ENCODE results near the gene BEND6. TPM values are rescaled to one million over a fixed set of nuclear protein-coding genes. Genes with fewer than 3 reads are reported as not detected.

Gene BEND6
- total RNA-seq, 4 donors from 2014 or later = 0.98 to 1.8 (median 1.5) TPM; not detected in 1

DNA sequence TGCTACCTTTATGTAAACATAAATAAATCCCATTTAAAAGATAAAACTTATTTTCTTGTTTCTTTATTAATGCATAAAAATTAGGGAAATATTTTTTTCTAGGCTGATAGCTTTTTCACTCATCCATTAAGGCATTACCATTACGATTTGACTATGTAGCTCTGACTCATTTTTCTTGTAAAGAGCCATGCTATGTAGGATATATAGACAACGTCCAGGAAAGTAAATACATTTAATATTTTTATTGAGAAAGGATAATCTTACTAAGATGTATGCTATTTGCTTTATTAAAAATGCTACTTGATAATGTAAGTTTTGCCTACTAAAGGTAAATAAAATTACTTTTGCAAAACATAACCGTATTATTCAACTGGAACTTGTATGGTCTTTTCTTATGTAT is 72.4 kb downstream of the BEND6 start:
- TF ChIP-seq CTCF (IDR thresholded peaks at IDR 0.05; ENCODE audit: low read depth) = no peak

DNA sequence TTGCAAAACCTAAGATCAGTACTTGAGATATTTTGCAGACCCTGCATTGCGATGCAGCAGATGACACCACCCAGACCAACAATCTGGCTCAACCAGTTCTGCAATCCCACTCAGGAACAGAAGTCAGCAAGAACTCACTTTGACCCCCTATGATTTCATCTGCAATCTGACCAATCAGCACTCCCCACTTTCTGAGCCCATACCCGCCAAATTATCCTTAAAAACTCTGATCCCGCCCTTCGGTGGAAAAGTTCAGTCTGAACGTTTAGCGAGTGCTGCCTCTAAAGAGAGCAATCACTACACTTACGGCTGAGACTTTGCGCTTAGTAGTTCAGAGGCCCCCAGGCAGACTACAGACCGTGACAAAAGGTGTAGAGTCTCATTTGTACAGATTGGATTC is 74.3 kb downstream of the BEND6 start:
- TF ChIP-seq CTCF (IDR thresholded peaks at IDR 0.05; ENCODE audit: low read depth) = no peak

GRCh38 chr6:57033228-57033627 is 78.3 kb downstream of the BEND6 start:
- TF ChIP-seq CTCF (IDR thresholded peaks at IDR 0.05; ENCODE audit: low read depth) = no peak

GRCh38 chr6:57035549-57035948 is 80.6 kb downstream of the BEND6 start:
- TF ChIP-seq CTCF (IDR thresholded peaks at IDR 0.05; ENCODE audit: low read depth) = no peak

- TF ChIP-seq CTCF (IDR thresholded peaks at IDR 0.05; ENCODE audit: low read depth) = no peak
Observed at GRCh38 chr6:57038906-57039305, 84.0 kb downstream of the BEND6 start.

- TF ChIP-seq CTCF (IDR thresholded peaks at IDR 0.05; ENCODE audit: low read depth) = no peak
Observed at GRCh38 chr6:57040011-57040410, 85.1 kb downstream of the BEND6 start.

GRCh38 chr6:57044568-57044967 is 89.7 kb downstream of the BEND6 start:
- TF ChIP-seq CTCF (IDR thresholded peaks at IDR 0.05; ENCODE audit: low read depth) = no peak

Data from subcutaneous adipose tissue (tissue), 4 donors.